Ecto neural progenitor cell (in vitro differentiated cells): ENCODE measurements around the gene ACKR4.
"Not testable (repeated sequence)": the region's sequence is repeated elsewhere in the genome, so short reads cannot be mapped to it uniquely, and the experiment has no call there.

Experiments
- DNase-seq: peaks from one replicate; pipeline ENCODE4 v3.0.0-alpha.2; 2018; ENCODE audit warnings: low spot score

Gene ACKR4

DNA sequence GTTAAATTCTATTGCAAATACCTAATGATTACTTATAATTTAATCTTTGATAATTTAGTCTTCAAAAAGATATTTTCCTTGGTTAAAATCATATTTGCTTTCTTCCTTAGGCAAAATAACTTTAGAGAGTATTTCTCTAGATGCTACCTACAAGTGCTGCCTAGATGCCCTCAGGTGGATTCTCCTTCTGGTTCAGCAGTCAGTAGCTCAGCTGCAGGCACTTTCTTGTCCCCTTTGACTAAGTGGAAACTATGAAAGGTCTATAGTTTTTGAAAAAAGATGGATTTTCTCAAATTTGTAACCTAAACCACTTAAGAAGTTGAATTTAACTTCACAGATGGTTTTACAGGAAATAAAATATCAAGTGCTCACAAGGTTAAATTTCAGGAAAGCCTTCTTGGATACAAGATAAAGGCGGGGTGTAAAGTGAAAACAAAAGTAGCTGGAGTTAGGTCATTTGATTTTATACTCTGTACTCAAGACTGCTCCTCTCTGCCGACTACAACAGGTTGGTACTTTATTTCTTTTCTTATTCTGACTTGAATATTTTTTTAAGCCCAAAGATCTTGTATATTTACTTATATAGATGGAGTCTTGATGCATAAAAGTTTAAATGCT is at the start of gene ACKR4:
TSS of gene ACKR4 (plus strand) at position 455 of the 618 bp plus-strand sequence. CDS start 3,128 bp downstream, outside the sequence.
- no peak for DNase-seq

DNA sequence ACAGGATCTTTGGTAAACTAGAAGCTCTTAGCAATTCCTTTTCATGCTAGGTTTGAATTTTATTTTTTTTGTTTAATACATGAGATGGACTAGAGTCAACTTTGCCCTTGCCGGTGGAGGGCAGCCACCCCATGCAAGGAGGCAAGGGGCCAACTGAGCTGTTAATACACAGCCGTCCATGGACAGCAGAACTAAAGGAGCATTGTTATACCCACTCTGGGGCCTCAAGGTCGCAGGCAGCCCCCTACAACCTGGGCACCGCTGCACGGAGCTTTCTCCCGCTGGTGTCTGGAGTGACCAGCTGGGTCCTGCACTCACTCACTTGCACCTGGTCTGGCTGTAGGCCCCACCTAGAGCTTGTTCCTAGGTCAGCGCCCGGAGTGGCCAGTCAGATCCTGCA is 47.9 kb upstream of the ACKR4 start:
- no peak for DNase-seq

DNA sequence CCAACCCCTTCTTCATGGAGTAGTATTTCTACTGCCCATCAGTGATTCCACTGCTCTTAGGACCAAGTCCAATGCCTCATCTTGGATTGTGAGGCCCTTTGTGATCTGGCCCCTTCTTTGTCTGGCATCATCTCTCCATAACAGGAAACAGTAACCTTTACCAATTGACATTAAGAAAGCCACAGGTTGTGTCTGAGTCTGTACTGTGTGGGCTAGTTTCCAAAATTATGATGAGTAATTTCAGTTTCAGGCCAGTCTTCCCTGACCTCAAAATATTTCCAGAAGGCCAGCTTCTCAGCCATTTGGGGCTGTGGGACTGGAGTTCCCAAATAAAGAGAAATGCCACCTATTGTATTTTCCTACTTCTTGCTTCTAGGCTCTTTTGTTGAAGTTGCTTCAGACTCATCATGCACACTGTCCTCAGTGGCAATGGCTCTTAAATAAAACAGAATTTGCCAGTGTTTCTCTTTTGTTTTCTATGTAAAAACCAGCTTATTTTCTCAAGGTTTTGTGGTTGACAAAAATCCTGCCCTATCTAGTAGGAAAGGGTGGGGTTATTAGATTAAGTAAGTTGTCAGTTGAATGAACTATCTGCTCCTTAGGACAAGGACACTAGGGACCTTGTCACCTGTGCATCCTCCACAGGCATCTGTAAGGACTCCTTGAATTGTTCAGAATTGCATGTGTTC is 47.0 kb upstream of the ACKR4 start:
- no peak for DNase-seq

DNA sequence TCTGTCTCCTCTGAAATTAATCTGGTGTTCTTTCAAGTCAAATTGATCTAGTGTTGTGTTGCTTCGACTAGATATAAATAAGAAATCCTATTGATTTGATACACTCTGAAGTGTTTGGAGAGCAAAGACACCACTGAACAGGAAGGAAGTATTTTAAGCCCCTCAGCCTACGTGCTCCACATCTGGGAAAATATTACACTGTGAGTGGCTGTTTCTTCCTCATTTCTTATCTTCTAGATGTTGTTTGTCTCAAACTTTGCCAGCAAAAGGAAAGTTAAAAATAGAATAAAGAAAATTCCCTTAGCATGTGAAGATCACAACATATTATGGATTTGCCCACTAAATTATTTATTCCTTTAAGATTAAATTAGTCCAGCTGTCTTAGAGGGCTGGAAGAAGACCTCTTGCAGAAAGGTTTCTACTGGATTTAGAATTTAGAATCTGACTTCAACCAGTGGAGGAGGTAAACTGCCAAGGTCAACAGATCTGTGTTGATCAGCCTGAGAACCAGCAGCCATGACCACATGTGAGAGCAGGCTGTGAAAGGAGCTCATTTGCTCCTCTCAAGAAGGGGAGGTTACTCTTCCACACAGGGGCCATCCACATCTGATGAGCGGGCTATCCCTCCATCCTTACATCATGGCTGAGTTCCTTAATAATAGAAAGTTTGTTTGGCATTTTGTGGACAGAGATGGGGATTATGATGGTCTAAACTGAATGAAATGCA is 46.3 kb upstream of the ACKR4 start:
- DNase-seq: no peak

DNA sequence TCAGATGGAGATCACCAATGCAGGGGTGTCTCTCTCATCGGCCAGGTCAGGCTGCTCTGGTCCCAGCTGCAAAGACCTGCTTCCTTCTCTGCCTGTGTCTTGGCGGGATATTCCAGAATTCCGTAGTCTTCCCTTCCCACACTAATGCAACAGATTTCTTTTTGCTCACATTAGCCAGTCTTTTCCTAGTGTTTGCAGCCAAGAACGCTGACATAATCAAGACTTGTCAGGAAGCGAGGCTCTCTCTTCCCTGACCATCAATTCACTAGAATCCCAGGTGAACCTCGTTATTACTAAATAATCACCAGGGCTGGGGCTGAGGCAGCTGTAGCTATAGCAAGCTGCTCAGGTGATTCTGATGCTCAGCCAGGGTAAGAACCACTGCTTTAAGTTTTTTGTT is 43.2 kb upstream of the ACKR4 start:
- DNase-seq: no peak

DNA sequence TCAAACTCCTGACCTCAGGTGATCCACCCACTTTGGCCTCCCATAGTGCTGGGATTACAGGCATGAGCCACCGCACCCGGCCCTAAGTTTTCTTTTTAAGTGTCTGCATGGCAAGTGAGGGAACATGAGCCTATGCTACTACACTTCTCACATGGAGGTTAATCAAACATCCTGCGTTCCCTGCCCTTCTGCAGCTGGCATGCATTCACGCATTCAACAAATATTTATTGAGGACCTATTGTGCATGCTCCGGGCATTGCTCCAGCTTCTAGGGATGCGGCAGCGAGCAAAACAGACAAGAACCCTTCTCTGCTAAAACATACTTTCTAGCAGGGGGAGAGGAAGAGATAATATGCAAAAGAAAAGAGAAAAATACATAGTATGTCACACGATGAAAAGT is 42.6 kb upstream of the ACKR4 start:
- no peak for DNase-seq

DNA sequence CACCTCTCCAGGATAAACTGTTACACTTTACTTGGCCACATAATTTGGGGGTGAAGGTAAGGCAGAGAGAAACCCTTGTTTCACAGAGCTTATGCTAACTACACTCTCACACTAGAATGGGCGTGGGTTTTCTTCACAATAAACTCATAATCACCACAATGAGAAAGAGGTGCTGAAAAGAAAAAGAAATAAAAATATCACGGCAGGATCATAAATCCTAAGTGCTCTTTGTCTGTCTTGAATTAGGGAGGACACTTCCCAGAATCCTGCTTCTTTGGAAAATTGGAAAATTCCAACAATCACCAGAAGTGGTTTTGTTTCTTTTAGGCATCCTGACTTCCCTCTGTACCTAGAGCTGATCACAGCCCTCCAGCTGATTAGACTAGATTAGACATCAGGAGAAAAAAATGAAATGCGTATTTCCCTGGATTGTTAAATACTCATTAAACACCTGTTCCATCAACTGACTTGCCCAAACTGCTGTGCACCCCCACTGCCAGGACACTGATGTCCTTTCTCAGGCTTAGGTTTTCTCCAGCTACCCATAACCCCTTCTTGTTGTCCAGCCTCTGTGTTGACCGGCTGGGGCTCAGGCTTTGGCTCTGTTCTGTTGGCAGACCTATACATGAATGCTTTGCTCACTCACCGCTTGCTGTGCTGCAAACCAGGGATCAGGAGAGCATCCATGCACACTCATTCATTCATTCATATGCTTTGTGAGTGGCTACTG is 41.6 kb upstream of the ACKR4 start:
- no peak for DNase-seq

DNA sequence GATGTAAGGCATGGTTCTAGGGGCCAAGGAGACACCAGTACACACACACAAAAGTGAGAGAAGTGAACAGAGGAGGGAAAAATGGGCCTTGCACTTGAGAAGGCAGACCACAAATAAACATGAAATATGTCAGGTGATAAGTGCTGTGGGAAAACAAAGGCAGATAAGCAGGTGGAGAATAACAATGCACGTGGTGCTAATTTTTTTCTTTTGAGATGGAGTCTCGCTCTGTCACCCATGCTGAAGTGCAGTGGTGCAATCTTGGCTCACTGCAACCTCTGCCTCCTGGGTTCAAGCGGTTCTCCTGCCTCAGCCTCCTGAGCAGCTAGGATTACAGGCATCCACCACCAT is 41.1 kb upstream of the ACKR4 start:
- DNase-seq: not testable (repeated sequence)

DNA sequence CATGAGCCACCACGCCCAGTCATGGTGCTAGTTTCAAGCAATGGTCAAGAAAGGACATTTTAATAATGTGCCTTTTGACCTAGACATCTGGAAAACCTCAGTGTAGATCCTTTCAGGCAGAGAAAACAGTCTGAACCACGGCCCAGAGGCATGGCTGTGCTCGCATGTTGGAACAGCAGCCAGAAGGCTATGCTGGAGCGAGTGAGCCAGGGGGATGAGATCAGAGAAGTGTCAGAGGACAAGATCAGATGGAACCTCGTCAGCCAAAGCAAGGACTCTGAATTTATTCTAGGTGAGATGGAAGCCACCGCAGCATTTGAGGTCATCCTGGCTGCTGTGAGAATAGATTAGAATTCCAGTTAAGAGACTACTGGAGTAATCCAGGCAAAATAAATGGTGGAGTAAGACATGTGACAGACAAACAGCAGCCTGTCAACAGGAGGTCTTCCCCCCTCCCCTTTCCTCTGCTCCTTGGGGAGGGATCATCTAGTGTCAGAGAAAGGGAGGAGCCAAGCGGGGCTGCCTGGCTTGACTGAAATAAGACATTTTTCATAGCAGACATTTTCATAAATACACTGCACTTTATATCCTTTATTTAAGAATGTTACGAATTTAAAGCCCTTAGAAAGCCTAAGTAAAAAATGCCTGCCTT is 40.4 kb upstream of the ACKR4 start:
- DNase-seq: no peak

DNA sequence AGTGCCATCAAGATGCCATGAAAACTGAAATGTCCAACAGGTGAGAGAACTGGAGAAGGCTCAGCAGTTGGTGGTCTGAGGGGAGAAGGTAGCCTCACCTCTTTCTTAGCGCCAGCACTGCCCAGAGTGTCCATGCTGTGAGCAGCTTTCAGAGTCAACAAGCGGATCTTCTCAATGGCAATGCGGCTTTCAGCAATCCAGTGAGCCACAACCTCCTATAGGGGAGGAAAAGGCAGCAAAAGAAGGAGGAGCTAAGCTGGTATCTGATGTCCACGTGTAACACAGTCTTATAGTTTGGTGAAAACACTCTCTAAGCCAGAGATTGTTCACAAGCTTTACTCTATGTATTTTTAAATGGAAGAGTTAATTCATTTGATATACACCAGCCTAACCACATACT is 36.1 kb upstream of the ACKR4 start:
- no peak for DNase-seq

DNA sequence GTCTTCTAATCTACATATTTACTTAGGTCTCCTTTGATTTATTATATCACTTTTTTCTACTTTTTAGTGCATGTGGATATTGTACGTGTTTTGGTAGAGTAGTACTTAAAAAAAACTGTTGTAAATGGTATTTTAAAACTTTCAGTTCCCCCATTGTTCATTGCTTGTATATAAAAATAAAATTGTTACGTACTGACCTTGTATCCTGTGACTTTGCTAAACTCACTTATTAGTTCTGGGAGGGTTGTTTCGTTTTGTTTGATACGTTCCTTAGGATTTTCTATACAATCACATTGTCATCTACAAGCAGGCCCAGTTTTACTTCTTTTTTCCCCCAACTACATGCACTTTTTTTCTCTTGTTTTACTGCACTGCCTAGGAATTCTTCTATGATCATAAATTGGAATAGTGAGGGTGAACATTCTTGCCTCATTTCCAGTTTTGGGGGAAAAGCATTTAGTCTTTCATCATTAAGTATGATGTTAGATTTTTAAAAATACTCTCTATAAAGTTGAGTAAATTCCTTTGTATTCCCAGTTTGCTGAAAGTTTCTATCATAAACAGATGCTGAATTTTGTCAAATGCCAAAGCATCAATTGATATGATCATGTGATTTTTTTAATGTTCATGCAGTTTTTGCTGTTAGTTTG is 33.5 kb upstream of the ACKR4 start:
- no peak for DNase-seq

DNA sequence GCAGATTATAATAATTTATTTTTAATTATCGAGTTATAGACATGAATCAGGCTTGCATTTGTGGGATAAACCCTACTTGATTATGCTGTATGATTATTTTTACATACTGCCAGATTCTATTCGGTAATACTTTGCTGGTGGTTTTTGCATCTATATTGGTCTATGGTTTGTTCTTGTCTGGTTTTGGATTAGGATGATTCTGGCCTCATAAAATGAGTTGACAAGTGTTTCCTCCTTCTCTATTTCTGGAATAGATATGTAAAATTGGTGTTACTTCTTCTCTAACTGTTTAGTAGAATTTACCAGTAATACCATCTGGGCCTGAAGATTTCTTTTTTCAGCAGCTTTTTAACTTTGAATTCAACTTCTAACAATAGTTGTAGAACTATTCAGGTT is 33.0 kb upstream of the ACKR4 start:
- DNase-seq: no peak

DNA sequence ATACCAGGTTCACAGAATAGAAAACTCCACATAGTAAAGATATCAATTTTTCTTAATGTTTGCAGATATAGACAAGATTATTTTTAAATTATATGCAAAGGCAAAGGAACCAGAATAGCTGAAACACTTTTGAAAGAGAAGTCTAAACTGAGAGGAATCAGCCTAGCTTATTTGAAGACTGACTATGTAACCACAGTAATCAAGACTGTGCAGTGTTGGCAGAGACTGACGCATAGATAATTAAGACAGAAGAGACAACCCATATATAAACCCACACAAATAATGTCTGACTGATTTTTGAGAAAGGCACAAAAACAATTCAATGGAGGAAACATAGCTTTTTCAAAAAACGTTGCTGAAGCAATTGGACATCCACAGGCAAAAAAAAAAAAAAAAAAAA is 28.6 kb upstream of the ACKR4 start:
- no peak for DNase-seq

DNA sequence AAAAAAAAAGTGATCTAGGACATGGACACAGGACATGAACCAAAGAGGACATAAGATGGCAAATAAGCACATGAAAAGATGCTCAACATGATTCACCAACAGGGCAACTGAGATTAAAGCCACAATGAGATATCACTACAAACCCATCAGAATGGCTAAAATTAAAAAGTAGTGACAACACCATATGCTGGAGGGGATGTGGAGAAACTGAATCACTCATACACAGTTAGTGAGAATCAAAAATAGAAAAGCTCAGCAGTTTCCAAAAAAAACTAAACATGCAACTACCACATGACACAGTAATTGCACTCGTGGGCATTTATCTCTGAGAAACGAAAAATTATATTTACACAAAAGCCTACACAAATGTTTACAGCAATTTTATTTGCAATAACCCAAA is 27.9 kb upstream of the ACKR4 start:
- DNase-seq: no peak

DNA sequence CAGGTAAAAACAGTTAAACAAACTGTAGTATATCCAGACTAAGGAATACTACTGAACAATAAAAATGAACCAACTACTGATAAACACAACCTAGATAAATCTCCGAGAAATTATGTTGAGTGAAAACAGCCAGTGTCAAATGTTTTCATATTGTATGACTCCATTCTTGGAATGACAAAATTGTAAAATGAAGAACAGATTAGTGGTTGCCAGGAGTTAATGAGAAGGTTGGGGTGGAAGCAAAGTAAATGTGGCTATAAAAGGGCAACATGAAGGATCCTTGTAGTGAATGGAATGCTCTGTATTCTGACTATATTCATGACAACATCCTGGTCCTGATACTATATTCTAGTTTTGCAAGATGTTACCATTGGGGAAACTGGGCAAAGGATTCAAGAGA is 27.5 kb upstream of the ACKR4 start:
- no peak for DNase-seq

DNA sequence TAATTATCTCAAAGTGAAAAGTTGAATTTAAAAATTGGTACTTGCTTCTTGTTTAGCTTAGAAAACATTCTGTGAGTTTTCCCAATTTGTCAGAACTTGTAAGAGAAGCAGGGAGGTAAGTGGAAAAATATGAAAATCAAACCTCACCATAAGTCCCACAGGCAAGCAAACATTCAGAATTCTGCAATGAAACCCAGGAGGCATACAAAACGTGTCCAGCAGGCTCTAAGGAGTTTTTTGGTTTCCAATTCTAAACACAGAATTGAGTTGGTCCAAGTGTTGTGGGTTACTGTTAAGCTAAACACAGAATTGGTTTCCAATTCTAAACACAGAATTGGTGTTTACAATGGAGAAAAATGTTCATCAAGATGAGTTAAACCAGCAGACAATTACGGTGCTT is 27.1 kb upstream of the ACKR4 start:
- no peak for DNase-seq

DNA sequence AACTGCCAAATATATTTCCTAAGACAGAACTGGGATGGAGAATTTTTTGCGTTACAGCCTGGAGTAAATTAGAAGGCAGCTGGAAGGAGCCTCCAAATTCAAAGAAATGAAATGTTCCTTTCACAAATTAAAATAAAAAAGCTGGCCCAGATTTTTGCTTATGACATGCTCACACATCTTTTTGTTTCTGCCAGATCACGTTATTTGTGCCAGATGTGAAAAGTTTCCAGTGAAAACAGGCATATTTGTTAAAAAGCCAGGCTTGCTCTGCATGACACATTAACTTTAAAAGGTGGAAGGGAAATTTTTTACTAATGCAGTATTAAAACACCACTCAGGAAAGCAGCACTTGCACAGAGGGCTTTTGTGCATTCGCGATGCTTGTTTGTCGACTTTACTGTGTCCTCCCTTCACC is 23.3 kb upstream of the ACKR4 start:
- no peak for DNase-seq

DNA sequence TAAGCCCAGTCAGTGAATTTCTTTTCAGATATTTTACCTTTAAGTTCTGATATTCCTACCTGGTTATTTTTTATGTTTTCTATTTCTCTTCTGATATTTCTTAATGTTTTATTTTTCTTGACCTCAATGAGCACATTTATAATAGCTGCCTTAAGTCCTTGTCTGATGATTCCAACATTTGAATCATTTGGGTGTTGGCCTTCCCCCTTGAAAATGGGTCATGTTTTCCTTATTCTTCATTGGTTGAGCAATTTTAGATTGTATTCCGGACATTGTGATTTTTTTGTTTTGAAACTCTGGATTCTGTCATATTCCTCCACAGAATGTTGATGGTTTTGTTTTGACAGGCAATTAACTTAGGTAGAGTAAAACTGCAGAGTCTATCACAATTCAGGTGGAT is 9.7 kb upstream of the ACKR4 start:
- DNase-seq: no peak

DNA sequence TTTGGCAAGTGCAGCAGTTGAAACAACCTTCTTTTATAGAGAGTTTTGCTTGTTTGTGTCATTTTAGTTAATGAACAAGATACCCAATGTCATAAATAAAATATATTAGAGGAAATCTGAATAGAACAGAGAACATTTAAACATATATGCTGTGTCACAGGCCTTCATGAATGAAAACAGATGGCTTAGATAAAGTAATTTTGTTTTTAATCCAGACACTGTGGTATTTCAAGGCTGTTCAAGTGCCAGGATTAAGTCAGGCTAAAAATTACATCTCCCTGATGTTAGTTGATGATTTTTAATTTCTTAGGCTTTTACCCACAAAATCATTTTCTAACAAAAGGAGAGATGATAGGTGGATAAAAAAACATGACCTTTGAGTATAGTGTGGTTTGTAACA is 4.9 kb upstream of the ACKR4 start:
- no peak for DNase-seq

DNA sequence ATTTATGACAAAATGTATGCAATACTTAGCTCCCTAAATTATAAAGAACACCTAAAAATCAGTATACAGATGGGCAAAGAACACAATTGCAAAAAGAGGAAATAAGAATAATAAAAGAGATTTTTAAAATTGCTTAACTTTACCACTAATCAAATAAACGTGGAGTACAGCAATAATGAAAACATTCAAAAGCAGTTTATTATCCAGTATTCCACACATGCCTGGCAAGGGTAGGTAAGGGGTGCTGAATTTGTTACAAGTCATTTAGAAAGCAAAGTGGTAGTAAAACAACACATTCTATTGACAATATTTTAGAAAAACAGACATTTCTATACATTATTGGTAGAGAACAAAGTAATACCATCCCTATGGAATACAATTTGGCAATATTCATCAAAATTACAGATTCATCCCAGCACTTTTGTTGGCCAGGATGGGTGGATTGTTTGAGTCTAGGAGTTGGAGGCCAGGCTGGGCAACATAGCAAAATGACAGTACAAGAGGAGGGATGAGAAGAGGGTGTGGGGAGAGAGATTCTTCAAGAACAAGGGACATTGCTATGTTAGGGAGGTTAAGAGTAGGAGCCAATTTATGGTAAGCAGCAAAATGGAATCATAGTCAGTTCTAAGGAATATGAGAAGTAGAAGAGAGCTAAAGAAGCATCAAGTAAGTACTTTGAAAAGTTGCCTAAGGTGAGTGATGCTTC is 3.7 kb upstream of the ACKR4 start:
- no peak for DNase-seq

DNA sequence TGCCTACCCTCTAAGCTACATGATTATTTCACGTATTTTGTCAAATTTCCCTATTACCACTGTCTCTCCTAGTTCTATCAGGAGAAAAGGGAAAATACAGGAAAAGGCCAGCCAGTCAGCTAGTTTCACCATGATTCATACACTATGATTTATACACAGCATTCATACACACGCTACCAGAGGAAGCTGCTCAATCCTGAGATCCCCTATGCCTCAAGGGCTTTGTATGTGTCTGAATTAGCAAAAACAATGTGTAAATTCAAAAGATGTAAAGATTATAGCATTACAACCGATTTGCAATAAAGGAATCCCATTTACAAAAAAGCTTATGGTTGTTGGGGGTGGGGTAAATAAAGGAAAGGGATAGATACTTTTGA is 3.1 kb upstream of the ACKR4 start:
- no peak for DNase-seq
